Fibroblast of pulmonary artery (primary cell): Measurements from ENCODE around the gene TTC21A.

Experiments
- DNase-seq: peaks from one replicate; pipeline ENCODE4 v3.0.0-alpha.2; 2010; ENCODE audit warnings: low read depth
- H3K4me3 ChIP-seq: replicated peaks from 2 replicates; pipeline ENCODE4 v1.5.1; 2011; ENCODE audit warnings: low read depth, mild to moderate bottlenecking, control low read depth, low read length, moderate library complexity
- CTCF ChIP-seq: IDR thresholded peaks from 2 replicates; pipeline ENCODE4 v1.5.1; 2011; ENCODE audit warnings: mild to moderate bottlenecking, control low read depth, low read length, inconsistent platforms; ENCODE audit errors: missing control alignments

Gene TTC21A

GRCh38 chr3:39067286-39067685 lies 40.2 kb upstream of the TTC21A start:
- H3K4me3 ChIP-seq = no peak overlapping the region
- DNase-seq = no peak
- TF ChIP-seq CTCF = no peak

- TF ChIP-seq CTCF = no peak
- no peak for DNase-seq
- H3K4me3 ChIP-seq = no peak overlapping the region
Observed at GRCh38 chr3:39068556-39068955, 38.9 kb upstream of the TTC21A start.

GRCh38 chr3:39075910-39076309 lies 31.6 kb upstream of the TTC21A start:
- no peak for TF ChIP-seq CTCF
- no peak overlapping the region for H3K4me3 ChIP-seq
- no peak for DNase-seq

GRCh38 chr3:39079530-39079929 lies 27.9 kb upstream of the TTC21A start:
- H3K4me3 ChIP-seq = no peak overlapping the region
- DNase-seq = no peak
- no peak for TF ChIP-seq CTCF

GRCh38 chr3:39080026-39080425 lies 27.5 kb upstream of the TTC21A start:
- no peak for DNase-seq
- H3K4me3 ChIP-seq = no peak overlapping the region
- no peak for TF ChIP-seq CTCF

- no peak for TF ChIP-seq CTCF
- no peak for DNase-seq
- no peak overlapping the region for H3K4me3 ChIP-seq
Observed at GRCh38 chr3:39082666-39083313, 24.7 kb upstream of the TTC21A start.

- DNase-seq = no peak
- TF ChIP-seq CTCF = no peak
- no peak overlapping the region for H3K4me3 ChIP-seq
Observed at GRCh38 chr3:39086144-39086543, 21.3 kb upstream of the TTC21A start.
